ENCODE data around the gene CHRM3.

Gene CHRM3

GRCh38 chr1:239383714-239384113 is 2.7 kb upstream of the CHRM3 start:
- Histone ChIP-seq H2AFZ (no peak overlapping the region), H3K4me1 (no peaks in the 10 kb centered on the region), H3K9me3 (ENCODE audit: control insufficient read depth, low read length) (no peaks in the 10 kb centered on the region), H3K4me3 (ENCODE audit: low read depth, low read length) (no peak overlapping the region), H3K79me2 (no peaks in the 10 kb centered on the region), H3K27ac (no peak overlapping the region), H3K9ac (no peak overlapping the region), H3K36me3 (ENCODE audit: control insufficient read depth, insufficient read depth, low read length) (no peaks in the 10 kb centered on the region), H3K27me3 (ENCODE audit: control insufficient read depth, insufficient read depth, low read length) (no peaks in the 10 kb centered on the region), H3K4me2 (ENCODE audit: low read length) (no peak overlapping the region)
- TF ChIP-seq, protein P1, sequence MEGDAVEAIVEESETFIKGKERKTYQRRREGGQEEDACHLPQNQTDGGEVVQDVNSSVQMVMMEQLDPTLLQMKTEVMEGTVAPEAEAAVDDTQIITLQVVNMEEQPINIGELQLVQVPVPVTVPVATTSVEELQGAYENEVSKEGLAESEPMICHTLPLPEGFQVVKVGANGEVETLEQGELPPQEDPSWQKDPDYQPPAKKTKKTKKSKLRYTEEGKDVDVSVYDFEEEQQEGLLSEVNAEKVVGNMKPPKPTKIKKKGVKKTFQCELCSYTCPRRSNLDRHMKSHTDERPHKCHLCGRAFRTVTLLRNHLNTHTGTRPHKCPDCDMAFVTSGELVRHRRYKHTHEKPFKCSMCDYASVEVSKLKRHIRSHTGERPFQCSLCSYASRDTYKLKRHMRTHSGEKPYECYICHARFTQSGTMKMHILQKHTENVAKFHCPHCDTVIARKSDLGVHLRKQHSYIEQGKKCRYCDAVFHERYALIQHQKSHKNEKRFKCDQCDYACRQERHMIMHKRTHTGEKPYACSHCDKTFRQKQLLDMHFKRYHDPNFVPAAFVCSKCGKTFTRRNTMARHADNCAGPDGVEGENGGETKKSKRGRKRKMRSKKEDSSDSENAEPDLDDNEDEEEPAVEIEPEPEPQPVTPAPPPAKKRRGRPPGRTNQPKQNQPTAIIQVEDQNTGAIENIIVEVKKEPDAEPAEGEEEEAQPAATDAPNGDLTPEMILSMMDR (IDR thresholded peaks at IDR 0.05) = no peak

GRCh38 chr1:239387304-239388158 is 1.2 kb downstream of the CHRM3 start:
- Histone ChIP-seq H3K36me3 (ENCODE audit: control insufficient read depth, insufficient read depth, low read length) (no peaks in the 10 kb centered on the region), H2AFZ (no peak overlapping the region), H3K9me3 (ENCODE audit: control insufficient read depth, low read length) (no peaks in the 10 kb centered on the region), H3K27ac (no peak overlapping the region), H3K4me3 (ENCODE audit: low read depth, low read length) (peak overlapping the region; percentile 52), H3K4me1 (no peaks in the 10 kb centered on the region), H3K79me2 (no peaks in the 10 kb centered on the region), H3K9ac (no peak overlapping the region), H3K4me2 (ENCODE audit: low read length) (peak overlapping the region; percentile 84), H3K27me3 (ENCODE audit: control insufficient read depth, insufficient read depth, low read length) (no peaks in the 10 kb centered on the region)
- TF ChIP-seq, protein P1 (IDR thresholded peaks at IDR 0.05) = no peak

GRCh38 chr1:239388159-239388485 is 1.8 kb downstream of the CHRM3 start:
- Histone ChIP-seq H3K4me2 (ENCODE audit: low read length) (peak overlapping the region; percentile 84), H3K9me3 (ENCODE audit: control insufficient read depth, low read length) (no peaks in the 10 kb centered on the region), H3K27me3 (ENCODE audit: control insufficient read depth, insufficient read depth, low read length) (no peaks in the 10 kb centered on the region), H3K79me2 (no peaks in the 10 kb centered on the region), H2AFZ (no peak overlapping the region), H3K4me3 (ENCODE audit: low read depth, low read length) (peak overlapping the region; percentile 52), H3K36me3 (ENCODE audit: control insufficient read depth, insufficient read depth, low read length) (no peaks in the 10 kb centered on the region), H3K27ac (no peak overlapping the region), H3K9ac (no peak overlapping the region), H3K4me1 (no peaks in the 10 kb centered on the region)
- TF ChIP-seq, protein P1 (IDR thresholded peaks at IDR 0.05) = no peak

DNA sequence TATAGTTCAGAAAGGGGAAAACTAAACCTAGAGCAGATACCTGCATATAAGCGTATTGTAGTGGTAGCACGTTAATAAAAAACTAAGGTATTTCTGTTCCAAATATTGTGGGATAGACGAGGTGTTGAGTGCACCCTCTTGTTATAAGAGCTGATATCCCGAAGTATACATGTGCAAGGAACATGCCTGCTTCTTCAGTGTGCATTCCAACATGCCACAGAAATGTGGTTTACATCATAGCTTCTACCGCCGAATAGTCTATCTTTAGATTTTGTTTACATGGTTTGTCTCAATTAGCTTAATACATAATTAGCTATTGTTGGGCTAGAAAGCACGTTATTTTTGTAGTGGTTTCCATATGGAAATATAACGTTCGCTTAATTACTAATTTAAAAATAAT is 2.2 kb downstream of the CHRM3 start:
- Histone ChIP-seq H3K4me1 (no peaks in the 10 kb centered on the region), H3K4me3 (ENCODE audit: low read depth, low read length) (no peak overlapping the region), H3K27me3 (ENCODE audit: control insufficient read depth, insufficient read depth, low read length) (no peaks in the 10 kb centered on the region), H3K9me3 (ENCODE audit: control insufficient read depth, low read length) (no peaks in the 10 kb centered on the region), H3K4me2 (ENCODE audit: low read length) (no peak overlapping the region), H3K36me3 (ENCODE audit: control insufficient read depth, insufficient read depth, low read length) (no peaks in the 10 kb centered on the region), H3K9ac (no peak overlapping the region), H3K27ac (no peak overlapping the region), H3K79me2 (no peaks in the 10 kb centered on the region), H2AFZ (no peak overlapping the region)
- TF ChIP-seq, protein P1 (IDR thresholded peaks at IDR 0.05) = no peak

DNA sequence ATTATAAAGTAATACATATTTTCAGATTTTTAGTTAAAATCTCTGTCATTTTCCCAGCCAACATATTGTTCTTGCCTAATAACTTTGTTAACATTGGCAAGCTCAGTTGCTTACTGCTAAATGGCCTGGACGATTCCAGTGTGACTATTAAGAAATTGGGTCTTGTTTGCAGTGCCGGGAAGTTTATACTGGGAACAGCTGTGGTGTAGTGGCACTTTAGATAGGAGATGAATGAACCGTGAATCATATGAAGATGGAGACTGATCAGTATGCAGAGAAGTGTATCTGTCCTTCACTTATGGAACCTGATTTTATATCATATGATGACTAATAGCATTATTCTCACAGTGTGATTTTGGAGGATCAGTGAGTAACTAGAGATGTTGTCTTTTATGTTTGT is 3.3 kb downstream of the CHRM3 start:
- no peak overlapping the region for H2AFZ ChIP-seq
- H3K27me3 ChIP-seq (ENCODE audit: control insufficient read depth, insufficient read depth, low read length) = no peaks in the 10 kb centered on the region
- no peak overlapping the region for H3K4me2 ChIP-seq (ENCODE audit: low read length)
- H3K4me1 ChIP-seq = no peaks in the 10 kb centered on the region
- H3K9ac ChIP-seq = no peak overlapping the region
- no peak overlapping the region for H3K4me3 ChIP-seq (ENCODE audit: low read depth, low read length)
- H3K36me3 ChIP-seq (ENCODE audit: control insufficient read depth, insufficient read depth, low read length) = no peaks in the 10 kb centered on the region
- no peak overlapping the region for H3K27ac ChIP-seq
- no peaks in the 10 kb centered on the region for H3K79me2 ChIP-seq
- TF ChIP-seq, protein P1 (IDR thresholded peaks at IDR 0.05) = no peak
- no peaks in the 10 kb centered on the region for H3K9me3 ChIP-seq (ENCODE audit: control insufficient read depth, low read length)

Data from parathyroid adenoma (tissue), 2 donors.